Neural crest cell (in vitro differentiated cells): ENCODE results near the gene LOXL1. TPM values are rescaled to one million over a fixed set of nuclear protein-coding genes. Genes with fewer than 3 reads are reported as not detected.
A peak's percentile ranks its signal among the peaks of the same experiment; 100 is the strongest.

Experiments
- DNase-seq: peaks from one replicate; pipeline ENCODE4 v3.0.0; 2021; ENCODE audit warnings: low read depth, mixed read lengths, low spot score
- H3K27ac Mint-ChIP-seq: one replicate; pipeline ENCODE4 v1.8.0; 2021; ENCODE audit warnings: mild to moderate bottlenecking, mixed read lengths; ENCODE audit not compliant: unreplicated experiment
- H3K27me3 Mint-ChIP-seq: 2 replicates; pipeline ENCODE4 v1.8.0; 2021; ENCODE audit warnings: low read depth, mild to moderate bottlenecking, mixed read lengths
- H3K36me3 Mint-ChIP-seq: 2 replicates; pipeline ENCODE4 v1.8.0; 2021; ENCODE audit warnings: low read depth, mild to moderate bottlenecking, mixed read lengths
- H3K4me1 Mint-ChIP-seq: 2 replicates; pipeline ENCODE4 v1.8.0; 2021; ENCODE audit warnings: mixed read lengths
- H3K4me3 Mint-ChIP-seq: one replicate; pipeline ENCODE4 v1.8.0; 2021; ENCODE audit warnings: mild to moderate bottlenecking, mixed read lengths
- H3K9me3 Mint-ChIP-seq: 2 replicates; pipeline ENCODE4 v1.8.0; 2021; ENCODE audit warnings: mixed read lengths
- CTCF ChIP-seq: fragments of 200-600 bp; sonication (generic); conservative IDR thresholded peaks from 2 replicates; pipeline ENCODE4 v1.5.0; 2021; ENCODE audit warnings: antibody characterized with exemption, mild to moderate bottlenecking
- total RNA-seq: library from RNA; stranded (reverse); gene quantifications from 2 replicates; pipeline ENCODE4 v1.2.1, GENCODE V29; 2021

LOXL1 gene
- total RNA-seq, 1 donor from 2014 or later, result 17.3 TPM

DNA sequence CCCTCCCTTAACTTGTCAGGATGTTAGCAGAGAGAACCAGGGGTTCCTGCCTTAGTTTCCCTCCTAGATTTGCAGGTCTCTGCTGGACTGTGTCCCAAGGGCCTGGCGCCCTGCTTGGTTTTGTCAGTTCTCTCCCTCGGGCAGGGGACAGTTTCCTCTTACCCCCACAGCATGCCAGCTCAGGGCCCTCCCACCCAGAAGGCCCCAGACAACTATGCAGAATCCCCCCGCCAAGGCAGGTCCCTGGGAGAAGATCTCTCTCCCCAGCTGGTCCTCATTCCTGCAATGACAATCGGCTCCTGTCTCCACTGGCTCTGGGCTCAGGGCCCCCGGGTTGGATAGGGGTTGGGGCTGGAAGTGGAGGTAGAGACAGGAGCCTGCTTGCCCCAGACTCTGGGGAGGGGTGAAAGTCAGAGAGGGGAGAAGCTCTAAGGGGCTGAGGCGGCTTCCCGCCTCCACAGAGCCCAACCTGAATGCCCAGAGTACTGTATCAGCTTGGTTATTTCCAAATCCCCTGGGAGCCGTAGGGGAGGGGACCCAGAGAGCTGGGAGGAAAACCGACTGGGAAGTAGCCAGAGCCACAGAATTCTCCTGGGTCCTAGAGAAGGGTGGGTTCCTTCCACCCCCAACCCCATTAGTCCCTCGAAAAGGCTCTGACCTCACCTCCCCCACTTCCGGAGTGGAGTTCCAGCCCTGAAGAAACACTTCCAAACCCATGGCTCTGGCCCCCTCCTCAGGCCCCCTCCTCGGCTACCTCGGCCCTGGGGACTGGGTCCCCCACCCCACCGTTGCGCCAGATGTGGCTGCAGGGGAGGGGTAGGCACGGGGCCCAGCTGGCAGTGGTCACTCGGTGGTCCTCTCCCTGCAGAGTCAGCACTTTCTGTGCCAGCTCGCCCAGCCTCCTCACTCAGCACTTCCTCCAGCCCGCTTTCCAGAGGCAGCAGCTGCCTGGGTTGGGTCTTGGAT lies 3.8 kb upstream of the LOXL1 start:
- Mint-ChIP-seq H3K27me3 (peaks cover 8% of the 10 kb centered on the region), H3K36me3 (peaks cover 4% of the 10 kb centered on the region), H3K4me1 (peaks cover 47% of the 10 kb centered on the region), H3K27ac (peak overlapping the region; percentile 57), H3K9me3 (peaks cover 9% of the 10 kb centered on the region), H3K4me3 (no peak overlapping the region)
- no peak for TF ChIP-seq CTCF
- DNase-seq, result no peak

GRCh38 chr15:73923156-73923487 lies 3.1 kb upstream of the LOXL1 start:
- Mint-ChIP-seq H3K4me1 (peaks cover 48% of the 10 kb centered on the region), H3K4me3 (peak overlapping the region; percentile 49), H3K9me3 (peaks cover 3% of the 10 kb centered on the region), H3K36me3 (no peaks in the 10 kb centered on the region), H3K27ac (no peak overlapping the region), H3K27me3 (peaks cover 12% of the 10 kb centered on the region)
- TF ChIP-seq CTCF, result no peak
- DNase-seq, result no peak

DNA sequence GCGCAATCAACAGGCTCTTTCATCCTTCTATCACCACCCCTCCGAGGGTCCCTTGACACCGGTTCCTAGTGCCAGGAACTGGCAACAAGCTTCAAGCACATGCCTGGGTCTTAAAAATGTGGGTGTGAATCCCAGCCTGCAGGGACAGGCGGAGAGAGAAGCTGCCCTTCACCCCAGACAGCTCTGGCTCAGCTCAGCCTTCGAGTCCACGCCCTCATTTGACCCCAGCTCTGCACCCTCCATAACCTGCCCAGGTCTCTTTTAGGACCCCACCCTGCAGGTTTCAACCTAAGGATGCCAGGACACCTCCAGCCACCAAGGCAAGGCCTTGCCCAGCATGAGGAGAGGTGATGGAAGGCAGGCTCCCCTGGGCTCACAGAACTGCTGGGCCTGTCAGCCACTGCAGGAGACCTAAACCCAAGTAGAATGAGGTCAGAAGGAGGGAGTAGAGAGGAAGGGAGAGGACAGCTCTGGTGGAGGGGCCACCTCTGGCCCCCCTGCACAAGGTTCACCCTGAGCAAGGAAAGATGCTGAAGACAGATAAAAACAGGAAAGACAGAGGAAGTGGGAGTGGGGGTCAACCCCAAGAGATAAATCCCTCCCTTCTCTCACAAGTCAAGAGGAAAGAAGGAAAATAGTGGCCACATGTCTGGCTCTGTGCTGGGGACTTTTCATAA lies 2.6 kb upstream of the LOXL1 start:
- H3K4me1 Mint-ChIP-seq, result peaks cover 51% of the 10 kb centered on the region
- H3K9me3 Mint-ChIP-seq, result peaks cover 1% of the 10 kb centered on the region
- no peak for DNase-seq
- TF ChIP-seq CTCF, result no peak
- no peaks in the 10 kb centered on the region for H3K36me3 Mint-ChIP-seq
- peak overlapping the region; percentile 49 for H3K4me3 Mint-ChIP-seq
- H3K27ac Mint-ChIP-seq, result no peak overlapping the region
- H3K27me3 Mint-ChIP-seq, result peaks cover 15% of the 10 kb centered on the region

- Mint-ChIP-seq H3K36me3 (no peaks in the 10 kb centered on the region), H3K27me3 (peaks cover 22% of the 10 kb centered on the region), H3K9me3 (no peaks in the 10 kb centered on the region), H3K4me3 (no peak overlapping the region), H3K4me1 (peaks cover 58% of the 10 kb centered on the region), H3K27ac (peak overlapping the region; percentile 43)
- DNase-seq, result no peak
- no peak for TF ChIP-seq CTCF
Observed at GRCh38 chr15:73924171-73924921, 1.9 kb upstream of the LOXL1 start.

DNA sequence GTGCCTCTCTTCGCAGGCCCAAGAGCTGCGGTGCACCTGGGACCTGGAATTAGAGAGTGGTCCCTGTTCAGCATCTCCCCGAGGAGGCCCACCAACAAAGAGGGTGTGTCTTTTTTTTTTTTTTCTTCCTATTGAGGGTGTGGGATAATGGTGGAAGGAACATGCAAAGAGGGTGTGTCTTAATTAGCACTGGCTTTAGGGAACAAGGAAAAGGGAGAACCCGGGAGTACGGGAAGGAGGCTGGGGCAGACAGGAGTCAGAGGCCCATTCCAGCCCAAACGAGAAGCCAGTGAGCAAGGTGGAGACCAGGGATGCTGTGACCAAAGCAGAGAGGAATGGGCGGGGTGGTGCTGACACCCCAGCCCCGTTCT lies 429 bp upstream of the LOXL1 start:
- Mint-ChIP-seq H3K27me3 (peaks cover 23% of the 10 kb centered on the region), H3K9me3 (no peaks in the 10 kb centered on the region), H3K4me3 (peak overlapping the region; percentile 63), H3K27ac (no peak overlapping the region), H3K4me1 (peaks cover 53% of the 10 kb centered on the region), H3K36me3 (no peaks in the 10 kb centered on the region)
- TF ChIP-seq CTCF, result no peak
- DNase-seq, result no peak
